A673 (cell line): ENCODE data around the gene URI1.

ENCODE experiments used
- EZH2 ChIP-seq: fragments of 200-600 bp; sonication (generic); IDR thresholded peaks from 2 replicates; pipeline ENCODE4 v1.6.1; 2017; ENCODE audit warnings: borderline replicate concordance, low read depth, mild to moderate bottlenecking, mixed read lengths, antibody characterized with exemption, low read length; ENCODE audit not compliant: poor library complexity, severe bottlenecking
- TF ChIP-seq, protein P1 (sequence below): fragments of 300-800, 200-600 bp; sonication (generic); conservative IDR thresholded peaks from 2 replicates; pipeline ENCODE4 v1.5.1; 2017; ENCODE audit warnings: low read depth, mild to moderate bottlenecking, antibody characterized with exemption, low read length, moderate library complexity, mixed read lengths

DNA sequence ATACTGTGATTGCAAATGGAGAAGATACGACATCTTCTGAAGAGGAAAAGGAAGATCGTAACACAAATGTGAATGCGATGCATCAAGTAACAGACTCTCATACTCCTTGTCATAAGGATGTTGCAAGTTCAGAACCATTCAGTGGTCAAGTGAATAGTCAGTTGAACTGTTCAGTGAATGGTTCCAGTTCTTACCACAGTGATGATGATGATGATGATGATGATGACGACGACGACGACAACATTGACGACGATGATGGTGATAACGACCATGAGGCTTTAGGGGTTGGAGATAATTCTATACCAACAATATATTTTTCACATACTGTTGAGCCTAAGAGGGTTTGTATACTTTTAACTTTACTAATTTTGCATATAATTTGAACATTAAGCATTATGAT is 67.0 kb downstream of the URI1 start:
- TF ChIP-seq, protein P1, sequence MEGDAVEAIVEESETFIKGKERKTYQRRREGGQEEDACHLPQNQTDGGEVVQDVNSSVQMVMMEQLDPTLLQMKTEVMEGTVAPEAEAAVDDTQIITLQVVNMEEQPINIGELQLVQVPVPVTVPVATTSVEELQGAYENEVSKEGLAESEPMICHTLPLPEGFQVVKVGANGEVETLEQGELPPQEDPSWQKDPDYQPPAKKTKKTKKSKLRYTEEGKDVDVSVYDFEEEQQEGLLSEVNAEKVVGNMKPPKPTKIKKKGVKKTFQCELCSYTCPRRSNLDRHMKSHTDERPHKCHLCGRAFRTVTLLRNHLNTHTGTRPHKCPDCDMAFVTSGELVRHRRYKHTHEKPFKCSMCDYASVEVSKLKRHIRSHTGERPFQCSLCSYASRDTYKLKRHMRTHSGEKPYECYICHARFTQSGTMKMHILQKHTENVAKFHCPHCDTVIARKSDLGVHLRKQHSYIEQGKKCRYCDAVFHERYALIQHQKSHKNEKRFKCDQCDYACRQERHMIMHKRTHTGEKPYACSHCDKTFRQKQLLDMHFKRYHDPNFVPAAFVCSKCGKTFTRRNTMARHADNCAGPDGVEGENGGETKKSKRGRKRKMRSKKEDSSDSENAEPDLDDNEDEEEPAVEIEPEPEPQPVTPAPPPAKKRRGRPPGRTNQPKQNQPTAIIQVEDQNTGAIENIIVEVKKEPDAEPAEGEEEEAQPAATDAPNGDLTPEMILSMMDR, result no peak
- TF ChIP-seq EZH2, result no peak
